Left ventricle myocardium superior (tissue), 1 donor: ENCODE measurements around the gene TMEM225. TPM values are rescaled to one million over a fixed set of nuclear protein-coding genes. Genes with fewer than 3 reads are reported as not detected.

Experiments used
- total RNA-seq: library from RNA; stranded (reverse); fragmentation: NEBNext Ultra II Directional; extraction: Animal tissue kit (Norgen Biotek cat#: 25700); gene quantifications from one replicate; pipeline ENCODE4 v1.2.1, GENCODE V29; 2021
- donor health status: DM: no; HTN: yes; CAD: no; lungs with severe emphysema.

Gene TMEM225
- total RNA-seq, 1 donor from 2014 or later = not detected

Other genes with a start within 250 kb of the TMEM225 start
- gene SCN3B, start 231.0 kb downstream of the TMEM225 start, total RNA-seq = 1.7 TPM
- gene ZNF202, start 144.0 kb downstream of the TMEM225 start, total RNA-seq = 4.1 TPM
- not detected for gene OR6X1, start 131.2 kb downstream of the TMEM225 start, total RNA-seq
- not detected for gene OR6M1, start 79.3 kb downstream of the TMEM225 start, total RNA-seq
- not detected for gene OR8D4, start 16.5 kb upstream of the TMEM225 start, total RNA-seq
- gene OR4D5, start 53.9 kb upstream of the TMEM225 start, total RNA-seq = not detected
- gene OR6T1, start 58.2 kb upstream of the TMEM225 start, total RNA-seq = not detected
- not detected for gene OR10S1, start 92.1 kb upstream of the TMEM225 start, total RNA-seq
- gene OR10G6, start 109.5 kb upstream of the TMEM225 start, total RNA-seq = not detected
- gene OR10G4, start 127.3 kb upstream of the TMEM225 start, total RNA-seq = not detected
- gene OR10G9, start 137.3 kb upstream of the TMEM225 start, total RNA-seq = not detected
- not detected for gene OR10G8, start 141.1 kb upstream of the TMEM225 start, total RNA-seq
- gene OR10G7, start 155.7 kb upstream of the TMEM225 start, total RNA-seq = not detected
- 2.8 TPM for gene VWA5A, start 229.8 kb upstream of the TMEM225 start, total RNA-seq